ENCODE measurements around the gene TPST1. TPM values are rescaled to one million over a fixed set of nuclear protein-coding genes. Genes with fewer than 3 reads are reported as not detected.

The TPST1 gene
- total and polyA plus RNA-seq, 4 donors: 7.2 to 56.7 (median 34.5) TPM

DNA sequence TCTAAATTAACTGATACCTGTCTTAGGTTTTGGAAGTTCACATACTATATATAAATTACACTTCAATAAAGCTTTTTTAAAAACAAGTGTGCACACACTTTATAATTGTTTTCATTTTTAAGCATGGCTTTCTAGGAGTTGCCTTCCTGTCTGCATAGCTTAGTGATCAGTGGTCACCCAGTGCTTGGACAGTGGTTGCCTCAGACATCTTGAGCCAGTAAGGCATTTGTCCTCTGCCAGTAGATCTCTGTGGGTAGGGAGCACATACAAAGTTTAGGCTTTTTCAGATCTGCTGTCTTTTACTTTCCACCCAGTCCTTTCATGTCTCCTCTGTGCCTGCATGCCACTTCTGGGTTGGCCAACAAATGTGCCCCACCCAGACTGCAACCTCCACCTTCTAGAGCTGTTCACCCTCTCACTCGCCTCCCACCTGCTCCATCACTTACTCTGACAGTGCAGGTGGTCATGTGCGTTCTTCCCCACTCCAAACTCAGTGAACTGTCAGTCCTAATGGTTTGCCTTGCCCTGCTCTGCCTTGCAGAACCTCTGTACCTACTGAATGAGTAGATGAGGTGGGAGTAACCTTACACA lies 31.7 kb downstream of the TPST1 start:
- Histone ChIP-seq H3K4me3 (no peak overlapping the region), H3K27ac (ENCODE audit: low read depth in 1 of 2, low read length in 1 of 2) (no peak overlapping the region), H3K36me3 (ENCODE audit: control insufficient read depth in 4 of 4, insufficient read depth in 4 of 4, low read length in 4 of 4) (peaks cover 0 to 2% (median 0%) of the 10 kb centered on the region in 4 donors), H3K4me1 (ENCODE audit: control insufficient read depth in 5 of 5, insufficient read depth in 5 of 5, low read length in 5 of 5) (peaks cover 5 to 25% (median 10%) of the 10 kb centered on the region in 5 donors), H3K9me3 (ENCODE audit: control insufficient read depth in 4 of 4, insufficient read depth in 3 of 4, low read length in 3 of 4) (no peaks in the 10 kb centered on the region), H3K9ac (ENCODE audit: insufficient read depth in 1 of 2, low read length in 2 of 2) (no peak overlapping the region), H3K27me3 (ENCODE audit: control insufficient read depth in 3 of 3, insufficient read depth in 3 of 3, low read length in 2 of 3) (no peaks in the 10 kb centered on the region)
- WGBS, 2 donors: 85 to 94% methylated on average over 2 of the region's 2 CpGs
- ATAC-seq (ENCODE audit: insufficient read depth, low FRiP score) (no peak), DNase-seq (no peak)
- TF ChIP-seq, protein P1, sequence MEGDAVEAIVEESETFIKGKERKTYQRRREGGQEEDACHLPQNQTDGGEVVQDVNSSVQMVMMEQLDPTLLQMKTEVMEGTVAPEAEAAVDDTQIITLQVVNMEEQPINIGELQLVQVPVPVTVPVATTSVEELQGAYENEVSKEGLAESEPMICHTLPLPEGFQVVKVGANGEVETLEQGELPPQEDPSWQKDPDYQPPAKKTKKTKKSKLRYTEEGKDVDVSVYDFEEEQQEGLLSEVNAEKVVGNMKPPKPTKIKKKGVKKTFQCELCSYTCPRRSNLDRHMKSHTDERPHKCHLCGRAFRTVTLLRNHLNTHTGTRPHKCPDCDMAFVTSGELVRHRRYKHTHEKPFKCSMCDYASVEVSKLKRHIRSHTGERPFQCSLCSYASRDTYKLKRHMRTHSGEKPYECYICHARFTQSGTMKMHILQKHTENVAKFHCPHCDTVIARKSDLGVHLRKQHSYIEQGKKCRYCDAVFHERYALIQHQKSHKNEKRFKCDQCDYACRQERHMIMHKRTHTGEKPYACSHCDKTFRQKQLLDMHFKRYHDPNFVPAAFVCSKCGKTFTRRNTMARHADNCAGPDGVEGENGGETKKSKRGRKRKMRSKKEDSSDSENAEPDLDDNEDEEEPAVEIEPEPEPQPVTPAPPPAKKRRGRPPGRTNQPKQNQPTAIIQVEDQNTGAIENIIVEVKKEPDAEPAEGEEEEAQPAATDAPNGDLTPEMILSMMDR (IDR thresholded peaks at IDR 0.05; ENCODE audit: control extremely low read depth, extremely low read depth): no peak

DNA sequence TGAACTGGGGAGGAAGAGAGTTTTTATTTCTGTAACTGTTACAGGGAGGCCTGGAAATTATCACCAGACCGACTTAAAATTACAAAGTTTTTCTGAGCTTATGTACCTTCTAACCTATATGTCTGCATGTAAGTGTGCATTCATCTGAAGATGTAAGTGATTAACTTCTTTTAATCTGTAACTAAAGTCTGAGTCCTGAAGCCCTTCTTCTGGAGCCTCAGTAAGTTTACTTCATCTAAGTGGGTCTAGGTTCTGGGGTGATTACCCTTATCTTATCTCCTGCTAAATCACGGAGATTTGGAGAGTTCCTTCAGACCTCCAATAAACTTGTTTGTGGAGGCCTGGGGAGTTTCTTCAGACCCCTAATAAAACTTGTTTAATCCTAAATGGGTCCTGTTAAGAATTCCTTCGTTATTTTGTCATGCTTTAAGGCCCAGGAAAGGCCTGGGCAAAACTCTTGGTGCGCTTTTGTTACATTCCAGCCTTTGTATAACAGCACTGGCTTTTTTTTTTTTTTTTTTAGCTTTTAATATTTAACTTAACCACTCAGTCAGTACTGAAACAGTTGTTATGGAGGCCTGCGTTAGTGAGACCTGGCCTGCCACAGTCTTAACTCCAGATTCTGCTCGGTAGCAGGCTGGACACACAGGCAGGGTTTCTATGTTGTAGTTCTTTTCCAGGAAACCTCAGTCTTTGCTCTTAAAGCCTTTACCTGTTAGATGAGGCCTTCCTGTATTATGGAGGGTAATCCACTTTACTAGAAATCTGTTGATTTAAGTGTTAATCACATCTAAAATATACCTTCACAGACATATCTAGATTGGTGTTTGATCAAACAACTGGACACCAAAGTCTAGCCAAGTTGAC lies 33.0 kb downstream of the TPST1 start:
- Histone ChIP-seq H3K36me3 (ENCODE audit: control insufficient read depth in 4 of 4, insufficient read depth in 4 of 4, low read length in 4 of 4) (peaks cover 0 to 2% (median 0%) of the 10 kb centered on the region in 4 donors), H3K9ac (ENCODE audit: insufficient read depth in 1 of 2, low read length in 2 of 2) (no peak overlapping the region), H3K27me3 (ENCODE audit: control insufficient read depth in 3 of 3, insufficient read depth in 3 of 3, low read length in 2 of 3) (no peaks in the 10 kb centered on the region), H3K9me3 (ENCODE audit: control insufficient read depth in 4 of 4, insufficient read depth in 3 of 4, low read length in 3 of 4) (no peaks in the 10 kb centered on the region), H3K4me3 (no peak overlapping the region), H3K4me1 (ENCODE audit: control insufficient read depth in 5 of 5, insufficient read depth in 5 of 5, low read length in 5 of 5) (peaks cover 5 to 25% (median 10%) of the 10 kb centered on the region in 5 donors), H3K27ac (ENCODE audit: low read depth in 1 of 2, low read length in 1 of 2) (no peak overlapping the region)
- TF ChIP-seq, protein P1 (IDR thresholded peaks at IDR 0.05; ENCODE audit: control extremely low read depth, extremely low read depth): no peak
- ATAC-seq (ENCODE audit: insufficient read depth, low FRiP score) (no peak), DNase-seq (peak in 2 of 3 donors; percentile 29 to 53)
- 66 to 82% methylated on average over 6 of the region's 6 CpGs for whole genome bisulfite sequencing, 2 donors

DNA sequence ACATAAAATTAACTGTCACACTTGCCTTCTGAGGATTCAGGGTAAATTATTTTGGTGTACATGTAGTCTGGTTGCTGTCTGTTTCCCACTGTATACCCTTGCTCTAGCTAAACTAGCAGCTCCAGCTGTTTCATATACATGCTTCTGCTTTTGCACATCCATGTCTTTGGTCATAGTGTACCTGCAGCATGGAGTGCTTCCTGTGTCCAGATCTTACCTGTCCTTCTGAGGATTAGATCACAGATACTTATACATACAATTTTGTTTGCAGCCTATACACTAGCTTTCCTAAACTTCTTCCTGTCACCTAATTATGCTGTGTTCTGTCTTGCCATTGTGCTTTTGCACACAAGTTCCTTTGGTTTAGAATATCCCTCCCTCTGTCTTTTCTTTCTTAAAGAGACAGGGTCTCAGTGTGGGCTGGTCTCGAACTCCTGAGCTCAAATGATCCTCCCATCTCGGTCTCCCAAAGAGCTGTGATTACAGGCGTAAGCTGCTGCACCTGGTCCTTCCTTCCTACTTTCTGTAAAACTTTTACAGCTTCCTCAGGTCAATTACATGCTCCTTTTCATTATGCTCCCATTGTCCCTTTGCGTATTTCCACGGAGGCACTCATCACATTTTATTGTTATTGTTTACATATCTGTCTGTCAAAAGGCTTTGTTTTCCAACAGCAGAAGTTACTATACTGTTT lies 33.8 kb downstream of the TPST1 start:
- Histone ChIP-seq H3K4me3 (no peak overlapping the region), H3K27me3 (ENCODE audit: control insufficient read depth in 3 of 3, insufficient read depth in 3 of 3, low read length in 2 of 3) (no peaks in the 10 kb centered on the region), H3K9ac (ENCODE audit: insufficient read depth in 1 of 2, low read length in 2 of 2) (no peak overlapping the region), H3K27ac (ENCODE audit: low read depth in 1 of 2, low read length in 1 of 2) (peak overlapping the region in 1 of 2 donors; percentile 47), H3K36me3 (ENCODE audit: control insufficient read depth in 4 of 4, insufficient read depth in 4 of 4, low read length in 4 of 4) (peaks cover 0 to 2% (median 0%) of the 10 kb centered on the region in 4 donors), H3K9me3 (ENCODE audit: control insufficient read depth in 4 of 4, insufficient read depth in 3 of 4, low read length in 3 of 4) (no peaks in the 10 kb centered on the region), H3K4me1 (ENCODE audit: control insufficient read depth in 5 of 5, insufficient read depth in 5 of 5, low read length in 5 of 5) (peaks cover 2 to 25% (median 10%) of the 10 kb centered on the region in 5 donors)
- 67 to 68% methylated on average over 5 of the region's 5 CpGs for WGBS, 2 donors
- no peak for DNase-seq
- TF ChIP-seq, protein P1 (IDR thresholded peaks at IDR 0.05; ENCODE audit: control extremely low read depth, extremely low read depth): no peak
- ATAC-seq (ENCODE audit: insufficient read depth, low FRiP score): no peak

Measured in lung (tissue), 12 donors.